ENCODE measurements around the gene TRIM27. TPM values are rescaled to one million over a fixed set of nuclear protein-coding genes. Genes with fewer than 3 reads are reported as not detected.
A peak's percentile ranks its signal among the peaks of the same experiment; 100 is the strongest.
"Not testable (repeated sequence)": the region's sequence is repeated elsewhere in the genome, so short reads cannot be mapped to it uniquely, and the experiment has no call there.

TRIM27 gene
- total RNA-seq, 4 donors from 2014 or later = 30.0 to 48.0 (median 40.2) TPM

DNA sequence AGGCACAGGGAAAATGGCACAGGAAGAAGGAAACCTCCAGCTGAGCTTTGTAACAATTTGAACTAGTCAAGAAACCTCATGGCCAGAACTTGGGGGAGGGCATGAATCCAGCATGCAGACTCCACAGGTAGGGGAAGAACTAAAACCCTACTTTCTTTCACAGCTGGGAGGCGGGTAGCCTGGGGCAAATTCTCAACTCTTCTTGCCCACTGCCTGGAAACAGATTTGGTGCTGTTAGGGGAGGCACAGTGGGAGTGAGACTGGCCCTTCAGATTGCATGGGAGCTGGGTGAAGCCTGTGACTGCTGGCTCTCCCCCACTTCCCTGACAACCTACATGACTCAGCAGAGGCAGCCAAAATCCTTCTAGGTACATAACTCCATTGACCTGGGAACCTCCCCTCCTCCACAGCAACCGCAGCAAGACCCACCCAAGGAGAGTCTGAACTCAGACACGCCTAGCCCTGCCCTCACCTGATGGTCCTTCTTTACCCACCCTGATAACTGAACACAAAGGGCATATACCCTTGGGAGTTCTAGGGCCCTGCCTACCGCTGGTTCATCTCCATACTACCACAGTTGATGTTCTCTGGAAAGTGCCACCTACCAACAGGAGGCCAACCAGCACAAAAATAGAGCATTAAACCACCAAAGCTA is 37.2 kb upstream of the TRIM27 start:
- H3K9me3 ChIP-seq = no peaks in the 10 kb centered on the region
- peaks cover 12% of the 10 kb centered on the region for H3K27me3 ChIP-seq
- DNase-seq (ENCODE audit: low spot score in 2 of 2) = no peak
- H3K4me3 ChIP-seq = no peak overlapping the region
- H3K27ac ChIP-seq = no peak overlapping the region
- 89% methylated on average over 4 of the region's 4 CpGs for WGBS
- TF ChIP-seq, protein P1, sequence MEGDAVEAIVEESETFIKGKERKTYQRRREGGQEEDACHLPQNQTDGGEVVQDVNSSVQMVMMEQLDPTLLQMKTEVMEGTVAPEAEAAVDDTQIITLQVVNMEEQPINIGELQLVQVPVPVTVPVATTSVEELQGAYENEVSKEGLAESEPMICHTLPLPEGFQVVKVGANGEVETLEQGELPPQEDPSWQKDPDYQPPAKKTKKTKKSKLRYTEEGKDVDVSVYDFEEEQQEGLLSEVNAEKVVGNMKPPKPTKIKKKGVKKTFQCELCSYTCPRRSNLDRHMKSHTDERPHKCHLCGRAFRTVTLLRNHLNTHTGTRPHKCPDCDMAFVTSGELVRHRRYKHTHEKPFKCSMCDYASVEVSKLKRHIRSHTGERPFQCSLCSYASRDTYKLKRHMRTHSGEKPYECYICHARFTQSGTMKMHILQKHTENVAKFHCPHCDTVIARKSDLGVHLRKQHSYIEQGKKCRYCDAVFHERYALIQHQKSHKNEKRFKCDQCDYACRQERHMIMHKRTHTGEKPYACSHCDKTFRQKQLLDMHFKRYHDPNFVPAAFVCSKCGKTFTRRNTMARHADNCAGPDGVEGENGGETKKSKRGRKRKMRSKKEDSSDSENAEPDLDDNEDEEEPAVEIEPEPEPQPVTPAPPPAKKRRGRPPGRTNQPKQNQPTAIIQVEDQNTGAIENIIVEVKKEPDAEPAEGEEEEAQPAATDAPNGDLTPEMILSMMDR (IDR thresholded peaks at IDR 0.05) = no peak
- no peaks in the 10 kb centered on the region for H3K36me3 ChIP-seq
- H3K4me1 ChIP-seq = no peaks in the 10 kb centered on the region

DNA sequence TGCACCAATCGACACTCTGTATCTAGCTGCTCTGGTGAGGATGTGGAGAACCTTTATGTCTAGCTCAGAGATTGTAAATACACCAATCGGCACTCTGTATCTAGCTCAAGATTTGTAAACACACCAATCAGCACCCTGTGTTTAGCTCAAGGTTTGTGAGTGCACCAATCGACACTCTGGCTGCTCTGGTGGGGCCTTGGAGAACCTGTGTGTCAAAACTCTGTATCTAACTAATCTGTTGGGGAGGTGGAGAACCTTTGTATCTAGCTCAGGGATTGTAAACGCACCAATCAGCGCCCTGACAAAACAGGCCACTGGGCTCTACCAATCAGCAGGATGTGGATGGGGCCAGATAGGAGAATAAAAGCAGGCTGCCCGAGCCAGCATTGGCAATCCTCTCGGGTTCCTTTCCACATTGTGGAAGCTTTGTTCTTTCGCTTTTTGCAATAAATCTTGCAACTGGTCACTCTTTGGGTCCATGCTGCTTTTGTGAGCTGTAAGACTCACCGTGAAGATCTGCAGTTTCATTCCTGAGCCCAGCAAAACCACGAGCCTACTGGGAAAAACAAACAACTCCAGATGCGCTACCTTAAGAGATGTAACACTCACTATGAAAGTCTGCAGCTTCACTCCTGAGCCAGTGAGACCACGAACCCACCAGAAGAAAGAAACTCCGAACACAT is 34.9 kb upstream of the TRIM27 start:
- H3K36me3 ChIP-seq; DNase-seq (ENCODE audit: low spot score in 2 of 2); H3K9me3 ChIP-seq; H3K4me3 ChIP-seq; H3K4me1 ChIP-seq; H3K27ac ChIP-seq: not testable (repeated sequence)
- H3K27me3 ChIP-seq = peaks cover 23% of the 10 kb centered on the region
- WGBS = 89% methylated on average over 13 of the region's 13 CpGs

DNA sequence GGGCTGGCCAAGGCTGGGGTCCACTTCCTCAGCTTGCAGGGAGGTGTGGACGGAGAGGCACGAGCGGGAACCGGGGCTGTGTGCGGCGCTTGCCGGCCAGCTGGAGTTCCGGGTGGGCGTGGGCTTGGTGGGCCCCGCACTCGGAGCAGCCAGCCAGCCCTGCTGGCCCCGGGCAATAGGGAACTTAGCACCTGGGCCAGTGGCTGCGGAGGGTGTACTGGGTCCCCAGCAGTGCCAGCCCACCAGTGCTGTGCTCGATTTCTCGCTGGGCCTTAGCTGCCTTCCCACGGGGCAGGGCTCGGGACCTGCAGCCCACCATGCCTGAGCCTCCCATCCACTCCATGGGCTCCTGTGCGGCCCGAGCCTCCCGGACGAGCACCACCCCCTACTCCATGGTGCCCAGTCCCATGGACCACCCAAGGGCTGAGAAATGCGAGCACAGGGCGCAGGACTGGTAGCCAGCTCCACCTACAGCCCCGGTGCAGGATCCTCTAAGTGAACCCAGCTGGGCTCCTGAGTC is 34.1 kb upstream of the TRIM27 start:
- not testable (repeated sequence) for H3K27ac ChIP-seq; H3K9me3 ChIP-seq; DNase-seq (ENCODE audit: low spot score in 2 of 2); H3K36me3 ChIP-seq; H3K4me3 ChIP-seq
- Histone ChIP-seq H3K27me3 (peaks cover 23% of the 10 kb centered on the region), H3K4me1 (peaks cover 11% of the 10 kb centered on the region)
- WGBS = 93% methylated on average over 12 of the region's 24 CpGs

DNA sequence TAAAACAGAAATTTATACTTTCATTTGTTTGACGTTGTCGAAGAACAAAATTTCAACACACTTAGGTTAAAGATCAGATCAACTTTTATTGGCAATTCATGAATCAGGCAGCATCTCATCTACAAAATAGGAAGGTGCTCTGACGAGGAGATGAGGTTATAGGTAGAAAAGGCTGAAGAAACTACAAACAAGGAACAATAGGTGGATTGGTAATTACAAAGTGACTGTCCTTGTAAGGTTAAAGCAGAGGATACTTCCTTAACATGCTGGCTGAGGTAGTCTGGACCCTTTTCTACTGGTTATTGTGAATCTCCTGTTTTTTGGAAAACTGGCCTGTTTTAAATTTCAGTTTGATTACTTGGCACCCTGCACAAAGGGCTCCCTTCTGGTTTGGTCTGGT is 32.5 kb upstream of the TRIM27 start:
- Histone ChIP-seq H3K27ac (no peak overlapping the region), H3K9me3 (no peaks in the 10 kb centered on the region), H3K27me3 (peaks cover 23% of the 10 kb centered on the region), H3K4me3 (no peak overlapping the region), H3K4me1 (peaks cover 11% of the 10 kb centered on the region), H3K36me3 (no peaks in the 10 kb centered on the region)
- DNase-seq (ENCODE audit: low spot score in 2 of 2) = no peak
- WGBS = 88% methylated on average over 3 of the region's 3 CpGs
- TF ChIP-seq, protein P1 (IDR thresholded peaks at IDR 0.05) = no peak
- TF ChIP-seq EP300 (IDR thresholded peaks at IDR 0.05) (no peak), POLR2A (IDR thresholded peaks at IDR 0.05) (no peak), POLR2AphosphoS5 (IDR thresholded peaks at IDR 0.05) (no peak)

DNA sequence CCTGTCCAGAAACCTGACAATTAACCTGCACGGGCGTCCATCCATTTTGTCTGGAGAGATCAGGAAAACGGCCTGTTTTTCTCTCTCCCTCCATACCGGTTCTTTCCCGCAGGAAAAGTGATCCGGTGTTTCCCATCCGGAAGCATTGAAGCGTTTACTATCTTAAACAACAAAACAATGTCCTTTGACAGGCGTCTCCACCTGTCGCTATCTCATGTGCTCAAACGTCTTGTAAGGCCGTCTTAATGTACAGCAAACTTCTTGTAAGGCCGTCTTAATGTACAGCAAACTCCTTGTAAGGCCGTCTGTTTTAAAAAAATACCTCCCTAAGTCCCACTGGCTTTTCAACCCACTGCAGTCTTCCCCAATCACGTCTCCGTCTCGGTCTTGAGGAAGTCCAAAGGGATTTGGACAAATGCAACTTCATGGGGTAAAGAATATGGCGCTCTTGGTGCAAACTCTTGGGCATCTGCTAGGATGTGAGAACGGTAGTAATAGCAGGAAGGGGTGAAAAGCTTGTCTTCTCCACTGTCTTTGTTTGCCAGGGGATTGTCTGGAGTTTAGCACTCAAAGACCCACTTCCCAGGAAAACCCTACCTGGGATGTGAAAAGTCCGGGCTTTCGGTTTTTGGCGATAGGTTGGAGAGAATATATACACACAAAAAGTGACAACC is 29.9 kb upstream of the TRIM27 start:
- DNase-seq (ENCODE audit: low spot score in 2 of 2) = no peak

More for the DNA sequence above, 29.9 kb upstream of the TRIM27 start:
- 6% methylated on average over 22 of the region's 22 CpGs for WGBS
- no peak for TF ChIP-seq EP300 (IDR thresholded peaks at IDR 0.05)
- TF ChIP-seq POLR2A (IDR thresholded peaks at IDR 0.05) = no peak
- TF ChIP-seq, protein P1 (IDR thresholded peaks at IDR 0.05) = no peak
- no peak for TF ChIP-seq POLR2AphosphoS5 (IDR thresholded peaks at IDR 0.05)
- Histone ChIP-seq H3K27ac (no peak overlapping the region), H3K9me3 (no peaks in the 10 kb centered on the region), H3K27me3 (peaks cover 21% of the 10 kb centered on the region), H3K4me1 (peaks cover 11% of the 10 kb centered on the region), H3K36me3 (no peaks in the 10 kb centered on the region), H3K4me3 (peak overlapping the region; percentile 40)
